ENCODE data around the gene SCYGR5.

DNA sequence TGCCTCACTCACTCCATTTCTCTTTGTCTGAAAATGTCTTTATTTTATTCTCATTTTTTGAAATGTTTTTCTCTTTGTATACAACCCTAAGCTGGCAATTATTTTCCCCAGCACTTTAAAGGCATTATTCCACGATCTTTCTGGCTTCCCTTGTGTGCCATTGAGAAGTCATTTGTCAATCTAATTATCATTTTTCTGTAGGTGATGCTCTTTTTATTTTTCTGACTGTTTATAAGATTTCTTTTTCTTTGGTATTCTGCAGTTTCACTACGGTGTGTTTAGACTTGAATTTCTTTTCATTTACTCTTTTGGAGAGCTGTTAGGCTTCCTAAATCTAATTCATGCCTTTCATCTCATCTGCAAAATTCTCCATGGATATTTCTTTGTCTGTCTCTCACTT lies 41.2 kb upstream of the SCYGR5 start:
- TF ChIP-seq CTCF (IDR thresholded peaks at IDR 0.05 in 8 of 11, conservative IDR thresholded peaks at IDR 0.05 in 3 of 11): no peak
- TF ChIP-seq POLR2AphosphoS5 (IDR thresholded peaks at IDR 0.05): no peak
- no peak for TF ChIP-seq POLR2A (IDR thresholded peaks at IDR 0.05)
